Spleen (tissue), 7 donors: ENCODE data around the gene STAM2.
"Not testable (repeated sequence)": the region's sequence is repeated elsewhere in the genome, so short reads cannot be mapped to it uniquely, and the experiment has no call there.

Source experiments
- CTCF ChIP-seq, 11 experiments: fragments of 200-600 bp in 7 of 11; fragments of 450-650 bp in 4 of 11; sonication (generic) in 4 of 11; IDR thresholded peaks in 8 of 11; conservative IDR thresholded peaks in 3 of 11; 1 replicate in 7 of 11; 2 replicates in 4 of 11; pipeline versions ENCODE4 v1.4.0 to v1.8.0; 2016 to 2021; ENCODE audit warnings: antibody characterized with exemption in 11 of 11, inconsistent platforms in 4 of 11, mild to moderate bottlenecking in 1 of 11
- POLR2A ChIP-seq, 3 donors: fragments of 450-650 bp; IDR thresholded peaks; one replicate each; pipeline ENCODE4 v1.5.1; 2017; ENCODE audit warnings: antibody characterized with exemption in 3 of 3, mild to moderate bottlenecking in 1 of 3
- POLR2AphosphoS5 ChIP-seq, 3 donors: sonication (generic); formaldehyde crosslinking; IDR thresholded peaks; one replicate each; pipeline ENCODE4 v1.5.1; 2017; ENCODE audit warnings: antibody characterized with exemption in 3 of 3
- donor health status: DM: no; HTN: no; CAD: no; lungs with moderate emphysema.
- donor health status: DM: no; HTN: no; CAD: no.
- donor health status: DM: no; HTN: no; CAD: no.

- TF ChIP-seq CTCF (IDR thresholded peaks at IDR 0.05 in 8 of 11, conservative IDR thresholded peaks at IDR 0.05 in 3 of 11); POLR2A (IDR thresholded peaks at IDR 0.05); POLR2AphosphoS5 (IDR thresholded peaks at IDR 0.05): not testable (repeated sequence)
These were observed 3.3 kb downstream of the STAM2 start for GRCh38 chr2:152172201-152172785.
